Glutamatergic neuron (in vitro differentiated cells): ENCODE results near the gene ALX4. TPM values are rescaled to one million over a fixed set of nuclear protein-coding genes. Genes with fewer than 3 reads are reported as not detected.

Source experiments
- DNase-seq: peaks from one replicate; pipeline ENCODE4 v3.0.0; 2022
- H3K27ac Mint-ChIP-seq: one replicate; pipeline ENCODE4 v1.8.0; 2020; ENCODE audit warnings: mild to moderate bottlenecking, mixed read lengths, inconsistent platforms; ENCODE audit not compliant: unreplicated experiment
- H3K27me3 Mint-ChIP-seq: one replicate; pipeline ENCODE4 v1.8.0; 2020; ENCODE audit warnings: mild to moderate bottlenecking, moderate library complexity, mixed read lengths, inconsistent platforms; ENCODE audit not compliant: unreplicated experiment
- H3K36me3 Mint-ChIP-seq: one replicate; pipeline ENCODE4 v1.8.0; 2020; ENCODE audit warnings: mild to moderate bottlenecking, mixed read lengths, inconsistent platforms; ENCODE audit not compliant: unreplicated experiment
- H3K4me1 Mint-ChIP-seq: one replicate; pipeline ENCODE4 v1.8.0; 2020; ENCODE audit warnings: mild to moderate bottlenecking, low read depth, mixed read lengths, inconsistent platforms; ENCODE audit not compliant: unreplicated experiment
- H3K4me3 Mint-ChIP-seq: one replicate; pipeline ENCODE4 v1.8.0; 2020; ENCODE audit warnings: mild to moderate bottlenecking, mixed read lengths, inconsistent platforms; ENCODE audit not compliant: unreplicated experiment
- H3K9me3 Mint-ChIP-seq: one replicate; pipeline ENCODE4 v1.8.0; 2020; ENCODE audit warnings: mild to moderate bottlenecking, moderate library complexity, mixed read lengths, inconsistent platforms; ENCODE audit not compliant: unreplicated experiment
- CTCF ChIP-seq: fragments of 200-600 bp; sonication (generic); IDR thresholded peaks from one replicate; pipeline ENCODE4 v1.5.0; 2021; ENCODE audit not compliant: partially characterized antibody, unreplicated experiment
- total RNA-seq: library from RNA; stranded (reverse); fragmentation: NEBNext Ultra II Directional; extraction: Animal tissue kit (Norgen Biotek cat#: 25700); gene quantifications from one replicate; pipeline ENCODE4 v1.2.1, GENCODE V29; 2021; ENCODE audit not compliant: unreplicated experiment

ALX4 gene
- total RNA-seq, 1 donor from 2014 or later: not detected

- H3K4me3 Mint-ChIP-seq: no peak overlapping the region
- H3K9me3 Mint-ChIP-seq: peaks cover 4% of the 10 kb centered on the region
- peaks cover 4% of the 10 kb centered on the region for H3K36me3 Mint-ChIP-seq
- peaks cover 7% of the 10 kb centered on the region for H3K27me3 Mint-ChIP-seq
- peaks cover 5% of the 10 kb centered on the region for H3K4me1 Mint-ChIP-seq
- DNase-seq: no peak
- TF ChIP-seq CTCF: no peak
- H3K27ac Mint-ChIP-seq: no peak overlapping the region
Measured at GRCh38 chr11:44268614-44269080, 41.3 kb downstream of the ALX4 start.

- Mint-ChIP-seq H3K9me3 (peaks cover 4% of the 10 kb centered on the region), H3K4me1 (peaks cover under 1% of the 10 kb centered on the region), H3K27me3 (peaks cover 7% of the 10 kb centered on the region), H3K4me3 (no peak overlapping the region), H3K36me3 (peaks cover 4% of the 10 kb centered on the region), H3K27ac (no peak overlapping the region)
- DNase-seq: no peak
- no peak for TF ChIP-seq CTCF
Measured at GRCh38 chr11:44267750-44268613, 42.0 kb downstream of the ALX4 start.

- TF ChIP-seq CTCF: no peak
- no peak for DNase-seq
- Mint-ChIP-seq H3K9me3 (peaks cover 4% of the 10 kb centered on the region), H3K4me3 (no peak overlapping the region), H3K27me3 (peaks cover 7% of the 10 kb centered on the region), H3K36me3 (peaks cover 4% of the 10 kb centered on the region), H3K4me1 (no peaks in the 10 kb centered on the region), H3K27ac (no peak overlapping the region)
Measured at GRCh38 chr11:44267006-44267749, 42.8 kb downstream of the ALX4 start.

GRCh38 chr11:44266056-44266780 is 43.7 kb downstream of the ALX4 start:
- no peak for TF ChIP-seq CTCF
- H3K27ac Mint-ChIP-seq: no peak overlapping the region
- no peak overlapping the region for H3K4me3 Mint-ChIP-seq

More at GRCh38 chr11:44266056-44266780, 43.7 kb downstream of the ALX4 start:
- H3K9me3 Mint-ChIP-seq: no peaks in the 10 kb centered on the region
- no peaks in the 10 kb centered on the region for H3K4me1 Mint-ChIP-seq
- no peak for DNase-seq
- peaks cover 4% of the 10 kb centered on the region for H3K36me3 Mint-ChIP-seq
- H3K27me3 Mint-ChIP-seq: peaks cover 7% of the 10 kb centered on the region
